K562 (cell line): ENCODE data around the gene KLHL6. TPM values are rescaled to one million over a fixed set of nuclear protein-coding genes. Genes with fewer than 3 reads are reported as not detected.

Experiments used
- ATAC-seq: fragments of 200-7000 bp; cut with Tn5 transposase; 3 replicates; pipeline ENCODE4 v1.9.1; 2020; ENCODE audit warnings: moderate library complexity
- BruUV-seq: library from RNA; stranded (reverse); fragments of 400-500 nt; replicated peaks from 2 replicates; lab custom pipeline; 2021; lab: Mats Ljungman, UMichigan
- CTCF ChIA-PET: fragments of 300-600 bp; formaldehyde crosslinking; extraction: SDS; loops from one replicate; lab custom pipeline; 2021; ENCODE audit warnings: low intra/inter-chr PET ratio; lab: Yijun Ruan, JAX
- POLR2A ChIA-PET: fragments of 300-600, 350-650 bp; sonication (Branson Sonifier 250); formaldehyde crosslinking; extraction: SDS; loops from one replicate; lab custom pipeline; 2021; ENCODE audit warnings: antibody characterized with exemption, inconsistent platforms; lab: Yijun Ruan, JAX
- DNase-seq, 4 experiments: peaks; one replicate each; pipeline versions ENCODE4 v3.0.0 to v3.0.0-alpha.2; 2011 to 2018; ENCODE audit warnings: low spot score in 3 of 4, mixed read lengths in 3 of 4; ENCODE audit errors: extremely low read depth in 1 of 4
- FAIRE-seq: peaks from 2 replicates; lab custom pipeline; 2011; peaks lifted over from hg19 to GRCh38; lab: Jason Lieb, UNC
- H2AFZ ChIP-seq: 2 replicates; pipeline ENCODE4 v1.6.0; 2011; ENCODE audit warnings: low read depth, low read length, control low read depth, inconsistent platforms
- H3K27ac ChIP-seq: fragments of 200-600 bp; 3 replicates; pipeline ENCODE4 v1.8.0; 2011; ENCODE audit warnings: low read depth, mild to moderate bottlenecking, control low read depth, inconsistent platforms, low read length, moderate library complexity, mixed read lengths; ENCODE audit errors: extremely low read depth
- H3K27me3 ChIP-seq, 2 experiments: fragments of 300-600 bp in 1 of 2; 2 replicates in 1 of 2; 3 replicates in 1 of 2; pipeline versions ENCODE4 v1.6.0 to v1.8.0; 2011; ENCODE audit warnings: inconsistent platforms in 2 of 2, low read length in 2 of 2, mild to moderate bottlenecking in 1 of 2, mixed read lengths in 1 of 2, moderate library complexity in 1 of 2; ENCODE audit not compliant: control insufficient read depth in 2 of 2, insufficient read depth in 2 of 2
- H3K36me3 ChIP-seq: fragments of 300-600 bp; 3 replicates; pipeline ENCODE4 v1.8.0; 2011; ENCODE audit warnings: mild to moderate bottlenecking, low read length, inconsistent platforms; ENCODE audit not compliant: control insufficient read depth, insufficient read depth
- H3K4me1 ChIP-seq, 2 experiments: fragments of 200-600 bp in 1 of 2; replicated peaks in 1 of 2; 2 replicates in 1 of 2; 3 replicates in 1 of 2; pipeline versions ENCODE4 v1.5.1 to v1.8.0; 2011; ENCODE audit warnings: inconsistent platforms in 2 of 2, low read length in 2 of 2, mild to moderate bottlenecking in 1 of 2, mixed read lengths in 1 of 2, moderate library complexity in 1 of 2; ENCODE audit not compliant: control insufficient read depth in 2 of 2, insufficient read depth in 2 of 2
- H3K4me2 ChIP-seq: 2 replicates; pipeline ENCODE4 v1.6.1; 2011; ENCODE audit warnings: low read length, control low read depth, inconsistent platforms, mixed read lengths; ENCODE audit not compliant: insufficient read depth
- H3K4me3 ChIP-seq: fragments of 200-600 bp; sonication (generic), shearing (Covaris generic); 2 replicates; pipeline ENCODE4 v1.5.1; 2016; ENCODE audit warnings: control low read depth, inconsistent platforms
- H3K79me2 ChIP-seq: fragments of 200-600 bp; 3 replicates; pipeline ENCODE4 v1.8.0; 2011; ENCODE audit warnings: low read length, inconsistent platforms; ENCODE audit not compliant: control insufficient read depth, insufficient read depth
- H3K9ac ChIP-seq, 2 experiments: 2 replicates each; pipeline versions ENCODE4 v1.6.0 to v1.6.1; 2011; ENCODE audit warnings: low read depth in 2 of 2, low read length in 2 of 2, control low read depth in 1 of 2, inconsistent platforms in 1 of 2, mild to moderate bottlenecking in 1 of 2, mixed read lengths in 1 of 2; ENCODE audit not compliant: insufficient read depth in 1 of 2
- H3K9me1 ChIP-seq: one replicate; pipeline ENCODE4 v1.6.0; 2011; ENCODE audit warnings: inconsistent platforms, mild to moderate bottlenecking, low read length, moderate library complexity; ENCODE audit not compliant: control insufficient read depth, insufficient read depth
- H3K9me3 ChIP-seq: replicated peaks from 2 replicates; pipeline ENCODE4 v1.5.1; 2011; ENCODE audit warnings: low read depth, low read length, inconsistent platforms; ENCODE audit not compliant: control insufficient read depth, insufficient read depth
- H4K20me1 ChIP-seq: replicated peaks from 2 replicates; pipeline ENCODE4 v1.6.1; 2011; ENCODE audit warnings: low read length, inconsistent platforms, mixed read lengths; ENCODE audit not compliant: control insufficient read depth, insufficient read depth
- ETS1 ChIP-seq: conservative IDR thresholded peaks from 2 replicates; pipeline ENCODE4 v1.6.1; 2011; ENCODE audit warnings: low read depth, mild to moderate bottlenecking, low read length; ENCODE audit not compliant: control insufficient read depth
- MTF1 ChIP-seq: fragments of 250-450 bp; sonication (Bioruptor Pico); IDR thresholded peaks from 2 replicates; pipeline ENCODE4 v1.9.0; 2021; ENCODE audit warnings: moderate library complexity, mild to moderate bottlenecking, inconsistent platforms, borderline replicate concordance
- MYC ChIP-seq, 2 experiments: fragments of 250-450 bp in 1 of 2; sonication (Bioruptor Pico) in 1 of 2; IDR thresholded peaks; 2 replicates each; pipeline versions ENCODE4 v1.5.1 to v1.6.1; 2012 to 2021; ENCODE audit warnings: low read depth in 2 of 2, borderline replicate concordance in 1 of 2, improper control_type of control experiment in 1 of 2, low read length in 1 of 2, mild to moderate bottlenecking in 1 of 2, moderate library complexity in 1 of 2
- NR2C2 ChIP-seq, 2 experiments: fragments of 200-800 bp in 1 of 2; sonication (Bioruptor generic) in 1 of 2; sonication (generic) in 1 of 2; formaldehyde crosslinking in 1 of 2; IDR thresholded peaks; 2 replicates each; pipeline versions ENCODE4 v1.6.1 to v1.8.0; 2016 to 2022; ENCODE audit warnings: mild to moderate bottlenecking in 1 of 2, missing compliant biosample characterization in 1 of 2, missing genetic modification characterization in 1 of 2, missing genetic modification reagents in 1 of 2
- YBX1 ChIP-seq: fragments of 450-650 bp; IDR thresholded peaks from 2 replicates; pipeline ENCODE4 v1.7.1; 2016; ENCODE audit warnings: mild to moderate bottlenecking
- ZNF41 ChIP-seq: fragments of 250-450 bp; sonication (Bioruptor Pico); conservative IDR thresholded peaks from 2 replicates; pipeline ENCODE4 v1.4.0; 2020; ENCODE audit warnings: mild to moderate bottlenecking
- ZNF592 ChIP-seq: fragments of 450-650 bp; IDR thresholded peaks from 2 replicates; pipeline ENCODE4 v1.6.1; 2017; ENCODE audit warnings: antibody characterized with exemption, mild to moderate bottlenecking
- WGBS: fragments of 100-300 bp; shearing (Covaris generic); methylation state at CpG from one replicate; pipeline ENCODE4 v1.1.6; 2016; ENCODE audit warnings: low coverage, mixed read lengths; ENCODE audit not compliant: insufficient coverage; ENCODE audit errors: missing lambda C conversion rate; 5-methylcytosine and 5-hydroxymethylcytosine counted together
- in situ Hi-C: fragments of 300-500 bp; cut with MboI; formaldehyde crosslinking; loops from 4 replicates; pipeline ENCODE4 v1.15.0; 2018; ENCODE audit warnings: inconsistent platforms, mixed read lengths
- intact Hi-C: fragments of 100-400 bp; cut with micrococcal nuclease; formaldehyde crosslinking; loops from 2 replicates; pipeline ENCODE4 v1.14.2; 2022
- polyA plus RNA-seq, 8 experiments: library from polyadenylated mRNA; depleted of rRNA in 4 of 8; stranded (reverse) in 5 of 8; unstranded in 3 of 8; fragments of >200 nt; fragmentation: Nextera tagmentation in 2 of 8; fragmentation: Illumina TruSeq in 1 of 8; extraction: Ambion mirVana in 2 of 8; extraction: Trizol in 1 of 8; gene quantifications; 2 replicates each; pipeline versions ENCODE4 v1.2.1 to v1.2.3, GENCODE V29; 2011 to 2014; ENCODE audit warnings: inconsistent platforms in 1 of 8, missing spikeins in 1 of 8
- total RNA-seq, 7 experiments: library from RNA; depleted of rRNA in 6 of 7; stranded (reverse); fragments of >200 nt in 6 of 7; fragmentation: Illumina TruSeq in 2 of 7; extraction: Trizol in 2 of 7; gene quantifications; 2 replicates each; pipeline versions ENCODE4 v1.2.1 to v1.2.3, GENCODE V29; 2011 to 2021; ENCODE audit warnings: low replicate concordance in 1 of 7
- TF ChIP-seq, protein P1 (sequence below): sonication (generic); formaldehyde crosslinking; IDR thresholded peaks from 2 replicates; pipeline ENCODE4 v1.8.0; 2022; ENCODE audit warnings: mild to moderate bottlenecking, low read depth, missing genetic modification reagents

Gene KLHL6
- total and polyA plus RNA-seq, 9 of the 15 experiments (the other 6 are each of a cell fraction or from before 2014, with no cell fraction given), result 0.18 to 2.1 (median 1.4) TPM

- Histone ChIP-seq H3K9me3 (no peaks in the 10 kb centered on the region), H3K4me1 (peaks cover 10 to 28% of the 10 kb centered on the region in 2 experiments; a peak in 4 of 5 replicates), H2AFZ (no peak overlapping the region), H3K79me2 (no peaks in the 10 kb centered on the region), H3K27me3 (peaks cover 20 to 25% of the 10 kb centered on the region in 2 experiments), H3K36me3 (no peaks in the 10 kb centered on the region), H3K4me2 (no peak overlapping the region), H3K9me1 (no peaks in the 10 kb centered on the region), H3K27ac (no peak overlapping the region), H4K20me1 (no peaks in the 10 kb centered on the region), H3K9ac (no peak overlapping the region), H3K4me3 (no peak overlapping the region)
- DNase-seq (no peak), ATAC-seq (no peak), FAIRE-seq (no peak)
- BruUV-seq, result no TSS peak
- ChIA-PET CTCF (no interaction called here), POLR2A (interaction anchor here (0.7 kb wide), 1 partner anchor 9 kb away, joined by 3 read pairs; no protein-coding TSS in a partner anchor)
- in situ Hi-C loops (no loop called here), intact Hi-C loops (no loop called here)
- 27% methylated on average over 1 of the region's 1 CpG for WGBS
- TF ChIP-seq ZNF41 (no peak), NR2C2 (CRISPR knock-in tag; IDR thresholded peaks at IDR 0.05) (no peak), NR2C2 (tag; IDR thresholded peaks at IDR 0.05) (no peak), ZNF592 (no peak), MYC (IDR thresholded peaks at IDR 0.05; ENCODE audit: low read depth, low read length) (no peak), MYC (CRISPR knock-in tag; IDR thresholded peaks at IDR 0.05; ENCODE audit: borderline replicate concordance, low read depth) (no peak), MTF1 (CRISPR knock-in tag) (no peak), YBX1 (no peak), ETS1 (no peak)
- TF ChIP-seq, protein P1, sequence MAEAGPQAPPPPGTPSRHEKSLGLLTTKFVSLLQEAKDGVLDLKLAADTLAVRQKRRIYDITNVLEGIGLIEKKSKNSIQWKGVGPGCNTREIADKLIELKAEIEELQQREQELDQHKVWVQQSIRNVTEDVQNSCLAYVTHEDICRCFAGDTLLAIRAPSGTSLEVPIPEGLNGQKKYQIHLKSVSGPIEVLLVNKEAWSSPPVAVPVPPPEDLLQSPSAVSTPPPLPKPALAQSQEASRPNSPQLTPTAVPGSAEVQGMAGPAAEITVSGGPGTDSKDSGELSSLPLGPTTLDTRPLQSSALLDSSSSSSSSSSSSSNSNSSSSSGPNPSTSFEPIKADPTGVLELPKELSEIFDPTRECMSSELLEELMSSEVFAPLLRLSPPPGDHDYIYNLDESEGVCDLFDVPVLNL (CRISPR knock-in tag), result no peak
Measured at GRCh38 chr3:183582161-183582560, 26.7 kb upstream of the KLHL6 start.
